Stimulated activated CD8-positive, alpha-beta memory T cell treated with anti-CD3 and anti-CD28 coated beads, Interleukin-15, amount 100 ng/mL, for 48 hours (primary cell): Measurements from ENCODE around the gene CLTA.
A peak's percentile ranks its signal among the peaks of the same experiment; 100 is the strongest.

Source experiments
- DNase-seq, 2 donors: peaks; one replicate each; pipeline ENCODE4 v3.0.0-alpha.2; 2020; ENCODE audit warnings: low read depth in 2 of 2

Gene CLTA

GRCh38 chr9:36190388-36191289, at the start of gene CLTA:
CLTA (plus strand) TSS chr9:36190921; CDS start chr9:36191057, 136 bp downstream.
- peak; percentile 89 to 92 for DNase-seq

- DNase-seq, result no peak
Measured at GRCh38 chr9:36141288-36141687, 49.4 kb upstream of the CLTA start.

- DNase-seq, result no peak
Measured at GRCh38 chr9:36141761-36142160, 49.0 kb upstream of the CLTA start.

- no peak for DNase-seq
Measured at GRCh38 chr9:36142510-36143244, 48.0 kb upstream of the CLTA start.

- DNase-seq, result no peak
Measured at GRCh38 chr9:36143245-36143641, 47.5 kb upstream of the CLTA start.

- DNase-seq, result no peak
Measured at GRCh38 chr9:36144309-36145232, 46.1 kb upstream of the CLTA start.

GRCh38 chr9:36145970-36146369, 44.8 kb upstream of the CLTA start:
- DNase-seq, result no peak

- DNase-seq, result no peak
Measured at GRCh38 chr9:36146651-36147050, 44.1 kb upstream of the CLTA start.

GRCh38 chr9:36147441-36148175, 43.1 kb upstream of the CLTA start:
- DNase-seq, result no peak

GRCh38 chr9:36148311-36149051, 42.2 kb upstream of the CLTA start:
- peak; percentile 74 to 79 for DNase-seq

GRCh38 chr9:36149197-36149596, 41.5 kb upstream of the CLTA start:
- no peak for DNase-seq

- no peak for DNase-seq
Measured at GRCh38 chr9:36150574-36151315, 40.0 kb upstream of the CLTA start.

GRCh38 chr9:36151316-36152210, 39.2 kb upstream of the CLTA start:
- peak; percentile 85 for DNase-seq

- DNase-seq, result no peak
Measured at GRCh38 chr9:36152741-36153438, 37.8 kb upstream of the CLTA start.

- no peak for DNase-seq
Measured at GRCh38 chr9:36153746-36154145, 37.0 kb upstream of the CLTA start.

GRCh38 chr9:36154331-36154952, 36.3 kb upstream of the CLTA start:
- no peak for DNase-seq

- DNase-seq, result no peak
Measured at GRCh38 chr9:36156116-36156515, 34.6 kb upstream of the CLTA start.

- DNase-seq, result no peak
Measured at GRCh38 chr9:36158122-36158521, 32.6 kb upstream of the CLTA start.
